Keratinocyte (primary cell): ENCODE results near the gene INSYN2A. TPM values are rescaled to one million over a fixed set of nuclear protein-coding genes. Genes with fewer than 3 reads are reported as not detected.

Experiments
- DNase-seq: peaks from one replicate; pipeline ENCODE4 v3.0.0-alpha.2; 2011; ENCODE audit warnings: low read depth, missing footprints, low spot score
- FAIRE-seq: peaks from 2 replicates; lab custom pipeline; 2011; peaks lifted over from hg19 to GRCh38; lab: Jason Lieb, UNC
- H2AFZ ChIP-seq: 2 replicates; pipeline ENCODE4 v1.6.0; 2012; ENCODE audit warnings: low read length, control low read depth, inconsistent platforms; ENCODE audit not compliant: control insufficient read depth
- H3K27ac ChIP-seq: 2 replicates; pipeline ENCODE4 v1.5.1; 2011; ENCODE audit warnings: low read length; ENCODE audit not compliant: control insufficient read depth, insufficient read depth
- H3K27me3 ChIP-seq: 3 replicates; pipeline ENCODE4 v1.6.0; 2011; ENCODE audit warnings: low read length; ENCODE audit not compliant: control insufficient read depth, insufficient read depth; ENCODE audit errors: extremely low read depth
- H3K36me3 ChIP-seq, 2 experiments: 2 replicates in 1 of 2; 3 replicates in 1 of 2; pipeline ENCODE4 v1.5.1; 2011; ENCODE audit warnings: low read length in 2 of 2, mild to moderate bottlenecking in 1 of 2; ENCODE audit not compliant: control insufficient read depth in 2 of 2, insufficient read depth in 2 of 2; ENCODE audit errors: extremely low read depth in 1 of 2
- H3K4me1 ChIP-seq: 3 replicates; pipeline ENCODE4 v1.5.1; 2011; ENCODE audit warnings: low read length; ENCODE audit not compliant: control insufficient read depth, insufficient read depth; ENCODE audit errors: extremely low read depth
- H3K4me2 ChIP-seq: 3 replicates; pipeline ENCODE4 v1.6.0; 2011; ENCODE audit warnings: low read depth, low read length; ENCODE audit not compliant: control insufficient read depth, insufficient read depth; ENCODE audit errors: extremely low read depth
- H3K4me3 ChIP-seq, 3 experiments: fragments of 200-600 bp in 1 of 3; sonication (generic) in 1 of 3; 2 replicates in 2 of 3; 3 replicates in 1 of 3; pipeline ENCODE4 v1.5.1; 2011 to 2016; ENCODE audit warnings: low read length in 3 of 3, mild to moderate bottlenecking in 3 of 3, control low read depth in 2 of 3, inconsistent platforms in 1 of 3, low read depth in 1 of 3, mixed read lengths in 1 of 3, mixed run types in 1 of 3, moderate library complexity in 1 of 3; ENCODE audit not compliant: control insufficient read depth in 2 of 3, insufficient read depth in 2 of 3; ENCODE audit errors: extremely low read depth in 1 of 3
- H3K79me2 ChIP-seq: 2 replicates; pipeline ENCODE4 v1.6.0; 2012; ENCODE audit warnings: low read length; ENCODE audit not compliant: control insufficient read depth, insufficient read depth
- H3K9ac ChIP-seq: 3 replicates; pipeline ENCODE4 v1.6.0; 2011; ENCODE audit warnings: low read length; ENCODE audit not compliant: control insufficient read depth, insufficient read depth; ENCODE audit errors: extremely low read depth
- H3K9me1 ChIP-seq: 3 replicates; pipeline ENCODE4 v1.6.0; 2011; ENCODE audit warnings: low read length; ENCODE audit not compliant: control insufficient read depth, insufficient read depth; ENCODE audit errors: extremely low read depth
- H3K9me3 ChIP-seq: 2 replicates; pipeline ENCODE4 v1.5.1; 2012; ENCODE audit warnings: low read depth, low read length; ENCODE audit not compliant: control insufficient read depth
- H4K20me1 ChIP-seq: 3 replicates; pipeline ENCODE4 v1.6.0; 2011; ENCODE audit warnings: low read length; ENCODE audit not compliant: control insufficient read depth, insufficient read depth; ENCODE audit errors: extremely low read depth
- EZH2 ChIP-seq: IDR thresholded peaks from one replicate; pipeline ENCODE4 v1.6.1; 2012; ENCODE audit warnings: inconsistent platforms, mild to moderate bottlenecking, low read length, moderate library complexity
- dilution Hi-C: fragments of 300-500 bp; cut with MboI; formaldehyde crosslinking; loops from one replicate; pipeline ENCODE4 v1.7.0; 2020; ENCODE audit warnings: low sequenced_read_pairs; ENCODE audit not compliant: extremely low pct_ligation_motif_present
- polyA plus RNA-seq, 5 experiments: library from polyadenylated mRNA; depleted of rRNA in 3 of 5; stranded (reverse) in 3 of 5; stranded (forward) in 1 of 5; unstranded in 1 of 5; fragments of >200 nt; gene quantifications; 1 replicate in 1 of 5; 2 replicates in 3 of 5; 3 replicates in 1 of 5; pipeline versions ENCODE4 v1.2.1 to v1.2.3, GENCODE V29; 2011 to 2012; ENCODE audit warnings: missing spikeins in 2 of 5, low read depth in 1 of 5, low replicate concordance in 1 of 5
- TF ChIP-seq, protein P1 (sequence below), 3 experiments: IDR thresholded peaks in 1 of 3; conservative IDR thresholded peaks in 1 of 3; optimal IDR thresholded peaks in 1 of 3; 2 replicates in 2 of 3; 3 replicates in 1 of 3; pipeline versions ENCODE3 to v1.5.1; 2011; ENCODE audit warnings: low read length in 3 of 3, mild to moderate bottlenecking in 3 of 3, moderate library complexity in 2 of 3, control low read depth in 1 of 3, inconsistent platforms in 1 of 3; ENCODE audit not compliant: insufficient read depth in 2 of 3; ENCODE audit errors: extremely low read depth in 1 of 3

The INSYN2A gene
- polyA plus RNA-seq, 1 donor (not counting 4 experiments of a cell fraction or from before 2014, with no cell fraction given) = not detected

DNA sequence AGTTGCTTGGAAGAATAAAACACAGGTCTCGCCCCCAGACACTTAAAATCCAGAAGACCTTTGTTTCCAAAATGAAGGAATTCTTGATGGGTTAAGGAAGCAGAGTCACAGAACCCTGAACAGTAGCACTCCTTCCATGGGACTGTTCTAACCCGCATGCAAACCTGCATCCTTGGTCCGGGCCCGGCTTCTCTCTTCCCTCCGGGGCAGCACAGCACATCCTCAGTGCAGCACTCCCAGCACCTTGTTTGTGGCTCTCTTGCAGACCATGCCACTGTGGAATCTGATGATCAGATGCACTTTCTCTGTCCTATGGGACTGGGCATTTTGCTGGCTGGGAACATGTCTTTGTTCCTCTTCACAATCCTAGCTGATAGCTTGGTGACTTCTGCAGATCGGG lies 33.5 kb downstream of the INSYN2A start:
- Histone ChIP-seq H3K4me1 (peaks cover 12% of the 10 kb centered on the region), H4K20me1 (no peaks in the 10 kb centered on the region), H3K27me3 (no peaks in the 10 kb centered on the region), H3K9me1 (no peaks in the 10 kb centered on the region), H3K36me3 (peaks cover 4 to 6% of the 10 kb centered on the region in 2 experiments), H3K4me3 (no peak overlapping the region), H3K9me3 (no peaks in the 10 kb centered on the region), H3K27ac (no peak overlapping the region), H3K4me2 (no peak overlapping the region), H3K9ac (no peak overlapping the region), H2AFZ (no peak overlapping the region), H3K79me2 (no peaks in the 10 kb centered on the region)
- TF ChIP-seq, protein P1, sequence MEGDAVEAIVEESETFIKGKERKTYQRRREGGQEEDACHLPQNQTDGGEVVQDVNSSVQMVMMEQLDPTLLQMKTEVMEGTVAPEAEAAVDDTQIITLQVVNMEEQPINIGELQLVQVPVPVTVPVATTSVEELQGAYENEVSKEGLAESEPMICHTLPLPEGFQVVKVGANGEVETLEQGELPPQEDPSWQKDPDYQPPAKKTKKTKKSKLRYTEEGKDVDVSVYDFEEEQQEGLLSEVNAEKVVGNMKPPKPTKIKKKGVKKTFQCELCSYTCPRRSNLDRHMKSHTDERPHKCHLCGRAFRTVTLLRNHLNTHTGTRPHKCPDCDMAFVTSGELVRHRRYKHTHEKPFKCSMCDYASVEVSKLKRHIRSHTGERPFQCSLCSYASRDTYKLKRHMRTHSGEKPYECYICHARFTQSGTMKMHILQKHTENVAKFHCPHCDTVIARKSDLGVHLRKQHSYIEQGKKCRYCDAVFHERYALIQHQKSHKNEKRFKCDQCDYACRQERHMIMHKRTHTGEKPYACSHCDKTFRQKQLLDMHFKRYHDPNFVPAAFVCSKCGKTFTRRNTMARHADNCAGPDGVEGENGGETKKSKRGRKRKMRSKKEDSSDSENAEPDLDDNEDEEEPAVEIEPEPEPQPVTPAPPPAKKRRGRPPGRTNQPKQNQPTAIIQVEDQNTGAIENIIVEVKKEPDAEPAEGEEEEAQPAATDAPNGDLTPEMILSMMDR (optimal IDR thresholded peaks at IDR 0.05 in 1 of 3, IDR thresholded peaks at IDR 0.05 in 1 of 3, conservative IDR thresholded peaks at IDR 0.05 in 1 of 3; ENCODE audit: extremely low read depth in 1 of 3, insufficient read depth in 2 of 3, low read length in 3 of 3) = no peak
- TF ChIP-seq EZH2 = no peak
- DNase-seq = no peak
- FAIRE-seq = no peak
- dilution Hi-C loops = no loop called here

DNA sequence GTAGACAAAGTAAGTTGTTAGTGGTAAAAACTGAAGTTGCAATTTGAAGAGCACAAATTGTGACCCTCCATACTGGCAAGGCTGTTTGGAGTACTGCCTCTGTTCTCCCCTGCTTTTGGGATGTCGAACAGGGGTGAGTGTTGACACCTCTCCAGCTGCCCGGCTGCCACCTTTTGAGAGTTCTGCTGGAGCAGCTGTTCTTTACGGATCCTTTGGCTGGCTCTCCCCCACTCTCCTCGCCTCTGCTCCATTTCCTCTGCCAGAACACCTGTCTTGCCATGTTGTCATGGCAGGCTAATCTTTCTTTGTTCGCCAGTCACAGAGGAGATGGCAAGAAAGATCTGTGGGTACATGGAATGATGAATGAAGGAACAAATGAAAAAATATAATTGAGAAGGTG lies 34.9 kb downstream of the INSYN2A start:
- no peaks in the 10 kb centered on the region for H4K20me1 ChIP-seq
- no peak overlapping the region for H2AFZ ChIP-seq
- no peak for DNase-seq
- FAIRE-seq = no peak
- H3K4me3 ChIP-seq = no peak overlapping the region
- dilution Hi-C loops = no loop called here
- peaks cover 4 to 6% of the 10 kb centered on the region in 2 experiments for H3K36me3 ChIP-seq
- no peaks in the 10 kb centered on the region for H3K9me3 ChIP-seq
- no peak overlapping the region for H3K27ac ChIP-seq
- TF ChIP-seq EZH2 = no peak
- TF ChIP-seq, protein P1 (optimal IDR thresholded peaks at IDR 0.05 in 1 of 3, IDR thresholded peaks at IDR 0.05 in 1 of 3, conservative IDR thresholded peaks at IDR 0.05 in 1 of 3; ENCODE audit: extremely low read depth in 1 of 3, insufficient read depth in 2 of 3, low read length in 3 of 3) = no peak
- H3K9me1 ChIP-seq = no peaks in the 10 kb centered on the region
- peaks cover 12% of the 10 kb centered on the region for H3K4me1 ChIP-seq
- no peaks in the 10 kb centered on the region for H3K79me2 ChIP-seq
- H3K27me3 ChIP-seq = no peaks in the 10 kb centered on the region
- H3K4me2 ChIP-seq = no peak overlapping the region
- H3K9ac ChIP-seq = no peak overlapping the region
